GM18502 (cell line): Measurements from ENCODE around the gene TK1.

Source experiments
- ATAC-seq: cut with Tn5 transposase; IDR thresholded peaks from one replicate; pipeline ENCODE4 v1.9.1; 2021; ENCODE audit warnings: mild to moderate bottlenecking; ENCODE audit not compliant: unreplicated experiment, poor library complexity

TK1 gene

GRCh38 chr17:78125138-78125913 lies 61.5 kb downstream of the TK1 start:
- no peak for ATAC-seq

GRCh38 chr17:78124836-78125137 lies 62.1 kb downstream of the TK1 start:
- ATAC-seq: no peak
